GM12892 (cell line): ENCODE results near the gene FIGNL2.

ENCODE experiments used
- POLR2A ChIP-seq: IDR thresholded peaks from 2 replicates; pipeline ENCODE4 v1.6.1; 2011; ENCODE audit warnings: low read depth, low read length, control low read depth
- POLR2AphosphoS5 ChIP-seq: IDR thresholded peaks from 2 replicates; pipeline ENCODE4 v1.6.1; 2011; ENCODE audit warnings: low read depth, low read length, control low read depth
- TAF1 ChIP-seq: IDR thresholded peaks from 2 replicates; pipeline ENCODE4 v1.6.1; 2011; ENCODE audit warnings: low read depth, mild to moderate bottlenecking, control low read depth, low read length, borderline replicate concordance

GRCh38 chr12:51844854-51845253 is 3.7 kb downstream of the FIGNL2 start:
- TF ChIP-seq TAF1: no peak
- no peak for TF ChIP-seq POLR2A
- no peak for TF ChIP-seq POLR2AphosphoS5
